ENCODE results near the gene CDCA4. TPM values are rescaled to one million over a fixed set of nuclear protein-coding genes. Genes with fewer than 3 reads are reported as not detected.

CDCA4 gene
- polyA plus RNA-seq, 1 donor from 2014 or later, result 5.4 TPM

DNA sequence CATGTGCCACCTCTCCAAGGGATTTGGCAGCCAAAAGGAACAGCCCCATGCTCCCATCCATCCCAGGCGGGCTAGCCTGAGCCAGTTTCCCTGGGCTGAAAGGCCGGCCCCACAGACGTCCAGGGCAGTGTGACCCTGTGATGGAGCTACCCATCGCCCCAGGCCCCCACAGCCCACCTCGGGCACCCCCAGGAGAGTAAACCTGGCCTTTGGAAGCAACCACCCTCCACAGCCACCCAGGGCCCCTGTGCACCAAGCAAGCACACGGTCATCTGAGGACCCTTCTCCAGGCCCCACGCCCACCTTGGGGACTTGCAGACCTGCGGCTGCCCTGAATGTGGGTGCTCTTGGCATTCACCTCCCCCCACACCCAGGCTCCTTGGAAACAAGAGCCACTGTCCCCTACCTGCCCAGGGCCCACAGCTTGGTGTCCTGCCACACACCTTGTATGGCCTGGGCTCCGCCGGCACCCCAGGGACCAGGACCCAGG, 51.1 kb downstream of the CDCA4 start:
- no peaks in the 10 kb centered on the region for H3K27me3 ChIP-seq (ENCODE audit: insufficient read depth, low read depth, low read length)

DNA sequence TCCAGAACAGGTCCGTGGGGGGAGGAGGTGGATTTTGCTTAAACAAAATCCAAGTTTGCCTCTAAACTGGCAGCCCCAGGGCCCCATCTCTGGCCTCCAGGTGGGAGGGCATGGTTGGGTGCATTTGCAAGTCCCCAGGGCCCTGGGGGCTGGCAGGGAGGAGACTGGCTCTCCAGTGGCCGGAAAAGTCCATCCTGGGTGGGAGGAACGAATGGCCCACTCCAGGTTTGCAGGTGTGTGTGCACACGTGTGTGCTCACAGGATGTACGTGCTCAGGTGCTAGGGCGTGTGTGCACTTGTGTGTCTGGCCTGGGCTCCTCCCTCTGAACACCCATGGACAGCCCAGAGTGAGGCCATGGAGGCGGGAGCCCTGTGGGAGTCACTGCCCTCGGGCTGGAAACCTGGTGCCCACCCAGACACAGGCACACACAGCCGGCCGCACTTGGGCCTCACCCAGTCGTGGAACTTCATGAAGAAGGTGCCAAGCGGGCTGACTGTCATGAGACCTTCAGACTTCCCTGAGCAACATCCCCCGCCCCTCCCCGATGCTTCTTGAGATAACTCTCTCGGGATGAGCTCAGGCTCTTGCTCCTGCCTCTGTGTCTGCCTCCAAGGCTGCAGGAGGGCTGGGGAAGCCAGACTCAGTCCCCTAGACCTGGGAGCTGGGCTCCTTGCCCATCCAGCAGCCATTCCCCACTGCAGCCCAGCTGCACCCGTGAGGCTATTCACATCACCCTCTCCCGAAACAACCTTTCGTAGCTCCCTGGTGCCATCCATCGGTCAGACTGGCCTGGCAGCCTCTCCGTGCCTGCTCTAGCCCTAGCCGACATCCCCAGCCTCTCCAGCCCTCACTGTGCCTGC, 52.1 kb downstream of the CDCA4 start:
- Histone ChIP-seq H3K4me3 (ENCODE audit: low read length) (no peak overlapping the region), H3K79me2 (replicated peaks; ENCODE audit: insufficient read depth, low read length) (no peaks in the 10 kb centered on the region), H2AFZ (ENCODE audit: low read depth, low read length) (no peak overlapping the region), H3K27me3 (ENCODE audit: insufficient read depth, low read depth, low read length) (no peaks in the 10 kb centered on the region), H3K9me2 (ENCODE audit: insufficient read depth, low read length) (no peaks in the 10 kb centered on the region), H3K27ac (ENCODE audit: low read length) (no peak overlapping the region), H3F3A (ENCODE audit: insufficient read depth, low read length, poor library complexity, severe bottlenecking) (no peaks in the 10 kb centered on the region), H3K4me2 (ENCODE audit: low read length) (no peak overlapping the region), H3K36me3 (ENCODE audit: insufficient read depth, low read length) (no peaks in the 10 kb centered on the region), H4K20me1 (ENCODE audit: insufficient read depth) (no peaks in the 10 kb centered on the region), H3K9ac (ENCODE audit: low read length) (no peak overlapping the region), H3K9me3 (ENCODE audit: low read length) (no peaks in the 10 kb centered on the region)
- TF ChIP-seq MXI1 (conservative IDR thresholded peaks at IDR 0.05; ENCODE audit: poor library complexity, severe bottlenecking), result no peak
- TF ChIP-seq, protein P1, sequence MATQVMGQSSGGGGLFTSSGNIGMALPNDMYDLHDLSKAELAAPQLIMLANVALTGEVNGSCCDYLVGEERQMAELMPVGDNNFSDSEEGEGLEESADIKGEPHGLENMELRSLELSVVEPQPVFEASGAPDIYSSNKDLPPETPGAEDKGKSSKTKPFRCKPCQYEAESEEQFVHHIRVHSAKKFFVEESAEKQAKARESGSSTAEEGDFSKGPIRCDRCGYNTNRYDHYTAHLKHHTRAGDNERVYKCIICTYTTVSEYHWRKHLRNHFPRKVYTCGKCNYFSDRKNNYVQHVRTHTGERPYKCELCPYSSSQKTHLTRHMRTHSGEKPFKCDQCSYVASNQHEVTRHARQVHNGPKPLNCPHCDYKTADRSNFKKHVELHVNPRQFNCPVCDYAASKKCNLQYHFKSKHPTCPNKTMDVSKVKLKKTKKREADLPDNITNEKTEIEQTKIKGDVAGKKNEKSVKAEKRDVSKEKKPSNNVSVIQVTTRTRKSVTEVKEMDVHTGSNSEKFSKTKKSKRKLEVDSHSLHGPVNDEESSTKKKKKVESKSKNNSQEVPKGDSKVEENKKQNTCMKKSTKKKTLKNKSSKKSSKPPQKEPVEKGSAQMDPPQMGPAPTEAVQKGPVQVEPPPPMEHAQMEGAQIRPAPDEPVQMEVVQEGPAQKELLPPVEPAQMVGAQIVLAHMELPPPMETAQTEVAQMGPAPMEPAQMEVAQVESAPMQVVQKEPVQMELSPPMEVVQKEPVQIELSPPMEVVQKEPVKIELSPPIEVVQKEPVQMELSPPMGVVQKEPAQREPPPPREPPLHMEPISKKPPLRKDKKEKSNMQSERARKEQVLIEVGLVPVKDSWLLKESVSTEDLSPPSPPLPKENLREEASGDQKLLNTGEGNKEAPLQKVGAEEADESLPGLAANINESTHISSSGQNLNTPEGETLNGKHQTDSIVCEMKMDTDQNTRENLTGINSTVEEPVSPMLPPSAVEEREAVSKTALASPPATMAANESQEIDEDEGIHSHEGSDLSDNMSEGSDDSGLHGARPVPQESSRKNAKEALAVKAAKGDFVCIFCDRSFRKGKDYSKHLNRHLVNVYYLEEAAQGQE (IDR thresholded peaks at IDR 0.05; ENCODE audit: borderline replicate concordance), result no peak
- TF ChIP-seq RAD21 (conservative IDR thresholded peaks at IDR 0.05), result no peak
- no peak for TF ChIP-seq SMC3 (conservative IDR thresholded peaks at IDR 0.05; ENCODE audit: poor library complexity)
- no peak for TF ChIP-seq POLR2AphosphoS5 (IDR thresholded peaks at IDR 0.05)
- TF ChIP-seq TAF1 (IDR thresholded peaks at IDR 0.05; ENCODE audit: low read depth), result no peak
- no peak for TF ChIP-seq EP300 (conservative IDR thresholded peaks at IDR 0.05; ENCODE audit: poor library complexity, severe bottlenecking)
- TF ChIP-seq EZH2 (IDR thresholded peaks at IDR 0.05; ENCODE audit: borderline replicate concordance, insufficient read depth, low read length, poor library complexity, severe bottlenecking), result no peak
- TF ChIP-seq, protein P2, sequence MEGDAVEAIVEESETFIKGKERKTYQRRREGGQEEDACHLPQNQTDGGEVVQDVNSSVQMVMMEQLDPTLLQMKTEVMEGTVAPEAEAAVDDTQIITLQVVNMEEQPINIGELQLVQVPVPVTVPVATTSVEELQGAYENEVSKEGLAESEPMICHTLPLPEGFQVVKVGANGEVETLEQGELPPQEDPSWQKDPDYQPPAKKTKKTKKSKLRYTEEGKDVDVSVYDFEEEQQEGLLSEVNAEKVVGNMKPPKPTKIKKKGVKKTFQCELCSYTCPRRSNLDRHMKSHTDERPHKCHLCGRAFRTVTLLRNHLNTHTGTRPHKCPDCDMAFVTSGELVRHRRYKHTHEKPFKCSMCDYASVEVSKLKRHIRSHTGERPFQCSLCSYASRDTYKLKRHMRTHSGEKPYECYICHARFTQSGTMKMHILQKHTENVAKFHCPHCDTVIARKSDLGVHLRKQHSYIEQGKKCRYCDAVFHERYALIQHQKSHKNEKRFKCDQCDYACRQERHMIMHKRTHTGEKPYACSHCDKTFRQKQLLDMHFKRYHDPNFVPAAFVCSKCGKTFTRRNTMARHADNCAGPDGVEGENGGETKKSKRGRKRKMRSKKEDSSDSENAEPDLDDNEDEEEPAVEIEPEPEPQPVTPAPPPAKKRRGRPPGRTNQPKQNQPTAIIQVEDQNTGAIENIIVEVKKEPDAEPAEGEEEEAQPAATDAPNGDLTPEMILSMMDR (IDR thresholded peaks at IDR 0.05; ENCODE audit: poor library complexity, severe bottlenecking), result no peak

More for the DNA sequence above, 51.1 kb downstream of the CDCA4 start:
- Histone ChIP-seq H3K36me3 (ENCODE audit: insufficient read depth, low read length) (no peaks in the 10 kb centered on the region), H3K4me3 (ENCODE audit: low read length) (no peak overlapping the region), H3K9me2 (ENCODE audit: insufficient read depth, low read length) (no peaks in the 10 kb centered on the region), H3K79me2 (replicated peaks; ENCODE audit: insufficient read depth, low read length) (no peaks in the 10 kb centered on the region), H3K27ac (ENCODE audit: low read length) (no peak overlapping the region), H4K20me1 (ENCODE audit: insufficient read depth) (no peaks in the 10 kb centered on the region), H3K4me2 (ENCODE audit: low read length) (no peak overlapping the region), H3K9me3 (ENCODE audit: low read length) (no peaks in the 10 kb centered on the region), H3K9ac (ENCODE audit: low read length) (no peak overlapping the region), H3F3A (ENCODE audit: insufficient read depth, low read length, poor library complexity, severe bottlenecking) (no peaks in the 10 kb centered on the region), H2AFZ (ENCODE audit: low read depth, low read length) (no peak overlapping the region)
- no peak for TF ChIP-seq RAD21 (conservative IDR thresholded peaks at IDR 0.05)
- TF ChIP-seq, protein P1 (IDR thresholded peaks at IDR 0.05; ENCODE audit: borderline replicate concordance), result no peak

Measured in neural cell (in vitro differentiated cells).